ENCODE data around the gene ARL15. TPM values are rescaled to one million over a fixed set of nuclear protein-coding genes. Genes with fewer than 3 reads are reported as not detected.

The ARL15 gene
- total RNA-seq, 4 donors from 2014 or later: 36.2 to 338 (median 69.0) TPM

GRCh38 chr5:54093081-54093492 lies 217.3 kb downstream of the ARL15 start:
- DNase-seq: no peak
- no peaks in the 10 kb centered on the region for H3K4me1 ChIP-seq
- H3K4me3 ChIP-seq: no peak overlapping the region
- H3K27ac ChIP-seq: no peak overlapping the region
- no peaks in the 10 kb centered on the region for H3K36me3 ChIP-seq
- H3K9me3 ChIP-seq: no peaks in the 10 kb centered on the region
- intact Hi-C loops (cut with DNase I; ENCODE audit: low total_unique reads): no loop called here
- H3K27me3 ChIP-seq: no peaks in the 10 kb centered on the region
- no peak for TF ChIP-seq POLR2A (IDR thresholded peaks at IDR 0.05)
- TF ChIP-seq, protein P1, sequence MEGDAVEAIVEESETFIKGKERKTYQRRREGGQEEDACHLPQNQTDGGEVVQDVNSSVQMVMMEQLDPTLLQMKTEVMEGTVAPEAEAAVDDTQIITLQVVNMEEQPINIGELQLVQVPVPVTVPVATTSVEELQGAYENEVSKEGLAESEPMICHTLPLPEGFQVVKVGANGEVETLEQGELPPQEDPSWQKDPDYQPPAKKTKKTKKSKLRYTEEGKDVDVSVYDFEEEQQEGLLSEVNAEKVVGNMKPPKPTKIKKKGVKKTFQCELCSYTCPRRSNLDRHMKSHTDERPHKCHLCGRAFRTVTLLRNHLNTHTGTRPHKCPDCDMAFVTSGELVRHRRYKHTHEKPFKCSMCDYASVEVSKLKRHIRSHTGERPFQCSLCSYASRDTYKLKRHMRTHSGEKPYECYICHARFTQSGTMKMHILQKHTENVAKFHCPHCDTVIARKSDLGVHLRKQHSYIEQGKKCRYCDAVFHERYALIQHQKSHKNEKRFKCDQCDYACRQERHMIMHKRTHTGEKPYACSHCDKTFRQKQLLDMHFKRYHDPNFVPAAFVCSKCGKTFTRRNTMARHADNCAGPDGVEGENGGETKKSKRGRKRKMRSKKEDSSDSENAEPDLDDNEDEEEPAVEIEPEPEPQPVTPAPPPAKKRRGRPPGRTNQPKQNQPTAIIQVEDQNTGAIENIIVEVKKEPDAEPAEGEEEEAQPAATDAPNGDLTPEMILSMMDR (IDR thresholded peaks at IDR 0.05): no peak

DNA sequence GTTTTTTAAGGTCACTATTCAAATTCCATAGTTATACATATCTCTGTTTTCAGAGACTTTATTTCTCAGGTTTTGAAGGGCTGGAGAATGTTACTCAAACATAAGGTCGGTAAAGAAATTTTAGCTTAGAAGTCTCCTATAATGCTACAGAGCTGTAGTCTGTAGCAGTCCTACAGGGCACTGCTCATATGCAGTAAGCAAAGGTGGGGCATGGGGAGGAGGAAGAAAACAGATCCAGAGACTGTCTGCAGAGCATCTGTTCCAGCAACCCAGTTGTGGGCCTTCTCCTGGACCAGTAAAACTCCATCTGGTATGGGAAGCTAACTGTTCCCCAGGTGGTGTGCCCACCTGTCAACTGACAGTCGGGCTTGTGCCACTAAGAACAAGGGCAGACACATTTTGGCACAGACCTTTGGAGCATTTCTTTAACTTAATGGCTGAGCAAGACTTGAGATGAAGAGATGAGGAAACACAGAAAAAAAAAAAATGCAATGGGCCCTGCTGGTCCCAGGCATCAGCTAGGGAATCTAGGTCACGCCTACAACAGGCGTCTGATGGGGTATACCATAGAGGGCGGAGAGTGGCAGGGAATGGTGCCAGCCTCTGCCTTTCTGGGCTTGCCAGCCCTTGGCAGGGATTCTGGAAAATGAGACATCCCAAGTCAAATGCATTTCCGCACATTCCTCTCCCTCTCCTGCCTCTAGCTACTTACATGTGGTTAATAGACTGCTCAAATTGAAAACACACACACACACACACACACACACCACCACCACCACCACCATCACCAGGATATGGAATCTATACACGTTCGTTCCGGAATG lies 218.9 kb downstream of the ARL15 start:
- Histone ChIP-seq H3K4me3 (no peak overlapping the region), H3K27ac (no peak overlapping the region), H3K36me3 (no peaks in the 10 kb centered on the region), H3K27me3 (no peaks in the 10 kb centered on the region), H3K9me3 (no peaks in the 10 kb centered on the region), H3K4me1 (no peaks in the 10 kb centered on the region)
- intact Hi-C loops (cut with DNase I; ENCODE audit: low total_unique reads): no loop called here
- TF ChIP-seq POLR2A (IDR thresholded peaks at IDR 0.05): no peak
- TF ChIP-seq, protein P1 (IDR thresholded peaks at IDR 0.05): no peak
- no peak for DNase-seq

GRCh38 chr5:54090495-54091120 lies 219.8 kb downstream of the ARL15 start:
- Histone ChIP-seq H3K4me3 (no peak overlapping the region), H3K36me3 (no peaks in the 10 kb centered on the region), H3K27me3 (no peaks in the 10 kb centered on the region), H3K9me3 (no peaks in the 10 kb centered on the region), H3K4me1 (no peaks in the 10 kb centered on the region), H3K27ac (no peak overlapping the region)
- intact Hi-C loops (cut with DNase I; ENCODE audit: low total_unique reads): no loop called here
- TF ChIP-seq POLR2A (IDR thresholded peaks at IDR 0.05): no peak
- TF ChIP-seq, protein P1 (IDR thresholded peaks at IDR 0.05): no peak
- DNase-seq: no peak

DNA sequence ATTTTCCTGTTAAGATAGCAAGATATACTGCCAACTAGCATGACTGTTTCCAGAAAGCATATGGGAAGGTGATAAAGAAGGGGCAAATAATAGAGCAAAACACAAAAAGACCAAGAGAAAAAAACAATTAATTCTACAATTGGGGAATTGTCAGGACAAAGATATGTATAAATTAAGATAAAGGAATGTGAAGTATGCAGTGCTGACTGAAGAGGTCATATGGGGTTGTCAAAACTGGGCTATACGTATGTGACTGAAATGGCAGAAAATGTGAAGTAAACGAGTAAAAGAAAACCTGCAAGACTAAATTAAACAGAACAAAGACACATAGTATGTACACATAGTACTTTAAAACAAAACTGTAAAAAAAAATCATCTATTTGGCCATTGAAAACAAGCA lies 222.3 kb downstream of the ARL15 start:
- Histone ChIP-seq H3K36me3 (no peaks in the 10 kb centered on the region), H3K9me3 (no peaks in the 10 kb centered on the region), H3K4me3 (no peak overlapping the region), H3K4me1 (no peaks in the 10 kb centered on the region), H3K27ac (no peak overlapping the region), H3K27me3 (no peaks in the 10 kb centered on the region)
- DNase-seq: no peak
- intact Hi-C loops (cut with DNase I; ENCODE audit: low total_unique reads): no loop called here
- no peak for TF ChIP-seq POLR2A (IDR thresholded peaks at IDR 0.05)
- TF ChIP-seq, protein P1 (IDR thresholded peaks at IDR 0.05): no peak

GRCh38 chr5:54087436-54087835 lies 222.9 kb downstream of the ARL15 start:
- Histone ChIP-seq H3K27me3 (no peaks in the 10 kb centered on the region), H3K4me3 (no peak overlapping the region), H3K36me3 (no peaks in the 10 kb centered on the region), H3K27ac (no peak overlapping the region), H3K9me3 (no peaks in the 10 kb centered on the region), H3K4me1 (no peaks in the 10 kb centered on the region)
- no peak for TF ChIP-seq POLR2A (IDR thresholded peaks at IDR 0.05)
- TF ChIP-seq, protein P1 (IDR thresholded peaks at IDR 0.05): no peak
- DNase-seq: no peak
- intact Hi-C loops (cut with DNase I; ENCODE audit: low total_unique reads): no loop called here
